HepG2 (cell line): ENCODE data around the gene METRNL. TPM values are rescaled to one million over a fixed set of nuclear protein-coding genes. Genes with fewer than 3 reads are reported as not detected.

Source experiments
- ATAC-seq: fragments of 200-7000 bp; cut with Tn5 transposase; 3 replicates; pipeline ENCODE4 v1.9.1; 2020; ENCODE audit warnings: mild to moderate bottlenecking, moderate library complexity
- BruUV-seq: library from RNA; stranded (reverse); fragments of 400-500 nt; replicated peaks from 2 replicates; lab custom pipeline; 2021; lab: Mats Ljungman, UMichigan
- CTCF ChIA-PET: fragments of 300-600 bp; formaldehyde crosslinking; extraction: SDS; loops from one replicate; lab custom pipeline; 2021; ENCODE audit warnings: low total read pairs, inconsistent platforms, low intra/inter-chr PET ratio; lab: Yijun Ruan, JAX
- POLR2A ChIA-PET: fragments of 350-600 bp; sonication (Branson Sonifier 250); formaldehyde crosslinking; loops from one replicate; lab custom pipeline; 2020; ENCODE audit warnings: antibody characterized with exemption, inconsistent platforms; lab: Yijun Ruan, JAX
- DNase-seq: peaks from one replicate; pipeline ENCODE4 v3.0.0-alpha.2; 2015; ENCODE audit warnings: low spot score
- FAIRE-seq: peaks from 3 replicates; lab custom pipeline; 2011; peaks lifted over from hg19 to GRCh38; lab: Jason Lieb, UNC
- H2AFZ ChIP-seq: one replicate; pipeline ENCODE4 v1.6.1; 2011; ENCODE audit warnings: low read length, inconsistent platforms
- H3K27ac ChIP-seq: fragments of 300-600 bp; 3 replicates; pipeline ENCODE4 v1.8.0; 2011; ENCODE audit warnings: mixed run types, mild to moderate bottlenecking, mixed read lengths, low read length, inconsistent platforms; ENCODE audit not compliant: insufficient read depth; ENCODE audit errors: extremely low read length
- H3K27me3 ChIP-seq, 2 experiments: fragments of 200-600 bp in 1 of 2; 2 replicates in 1 of 2; 3 replicates in 1 of 2; pipeline versions ENCODE4 v1.6.0 to v1.8.0; 2011; ENCODE audit warnings: low read length in 2 of 2, mild to moderate bottlenecking in 2 of 2, moderate library complexity in 2 of 2, inconsistent platforms in 1 of 2; ENCODE audit not compliant: insufficient read depth in 2 of 2, control insufficient read depth in 1 of 2
- H3K36me3 ChIP-seq, 2 experiments: fragments of 200-600 bp in 1 of 2; replicated peaks in 1 of 2; 2 replicates in 1 of 2; 3 replicates in 1 of 2; pipeline versions ENCODE4 v1.5.1 to v1.8.0; 2011; ENCODE audit warnings: low read length in 2 of 2, inconsistent platforms in 1 of 2; ENCODE audit not compliant: insufficient read depth in 2 of 2, control insufficient read depth in 1 of 2
- H3K4me1 ChIP-seq: 2 replicates; pipeline ENCODE4 v1.5.1; 2012; ENCODE audit warnings: low read length, inconsistent platforms; ENCODE audit not compliant: insufficient read depth
- H3K4me2 ChIP-seq: 2 replicates; pipeline ENCODE4 v1.6.0; 2011; ENCODE audit warnings: low read depth, low read length, inconsistent platforms
- H3K4me3 ChIP-seq, 3 experiments: fragments of 200-600 bp in 1 of 3; sonication (generic), shearing (Covaris generic) in 1 of 3; replicated peaks in 1 of 3; 2 replicates each; pipeline ENCODE4 v1.5.1; 2011 to 2016; ENCODE audit warnings: low read length in 3 of 3, inconsistent platforms in 2 of 3, low read depth in 2 of 3, mild to moderate bottlenecking in 2 of 3, control low read depth in 1 of 3, mixed read lengths in 1 of 3; ENCODE audit not compliant: insufficient read depth in 1 of 3
- H3K79me2 ChIP-seq: one replicate; pipeline ENCODE4 v1.6.1; 2011; ENCODE audit warnings: low read length, inconsistent platforms; ENCODE audit not compliant: insufficient read depth
- H3K9ac ChIP-seq: 2 replicates; pipeline ENCODE4 v1.6.0; 2011; ENCODE audit warnings: mild to moderate bottlenecking, low read depth, low read length, inconsistent platforms; ENCODE audit not compliant: insufficient read depth
- H3K9me3 ChIP-seq: 2 replicates; pipeline ENCODE4 v1.5.1; 2012; ENCODE audit warnings: mild to moderate bottlenecking, low read length
- H4K20me1 ChIP-seq: 2 replicates; pipeline ENCODE4 v1.6.0; 2011; ENCODE audit warnings: inconsistent platforms, mild to moderate bottlenecking, low read length, moderate library complexity; ENCODE audit not compliant: insufficient read depth
- ARNTL ChIP-seq: sonication (generic); formaldehyde crosslinking; IDR thresholded peaks from 2 replicates; pipeline ENCODE4 v1.4.0; 2020; ENCODE audit warnings: mild to moderate bottlenecking, missing genetic modification reagents
- ZNF343 ChIP-seq: sonication (generic); formaldehyde crosslinking; IDR thresholded peaks from 2 replicates; pipeline ENCODE4 v1.4.0; 2020; ENCODE audit warnings: mild to moderate bottlenecking, missing genetic modification reagents
- WGBS: methylation state at CpG from one replicate; pipeline ENCODE4 v1.1.6; 2017; ENCODE audit warnings: low lambda C conversion rate; 5-methylcytosine and 5-hydroxymethylcytosine counted together
- in situ Hi-C: cut with HindIII; loops from 2 replicates; pipeline ENCODE4 v1.10.0; 2017; ENCODE audit warnings: low pct_unique_long_range_greater_than_20kb; ENCODE audit not compliant: extremely low pct_ligation_motif_present
- intact Hi-C: fragments of 100-400 bp; cut with micrococcal nuclease; formaldehyde crosslinking; loops from one replicate; pipeline ENCODE4 v1.10.0; 2022; ENCODE audit not compliant: unreplicated experiment
- polyA plus RNA-seq, 8 experiments: library from polyadenylated mRNA; depleted of rRNA in 3 of 8; stranded (reverse) in 7 of 8; unstranded in 1 of 8; fragments of >200 nt; fragmentation: Illumina TruSeq in 4 of 8; extraction: Trizol in 4 of 8; gene quantifications; 2 replicates each; pipeline versions ENCODE4 v1.2.1 to v1.2.3, GENCODE V29; 2011 to 2016; ENCODE audit warnings: low read depth in 4 of 8, missing spikeins in 1 of 8, mixed read lengths in 1 of 8; ENCODE audit not compliant: insufficient read depth in 1 of 8
- total RNA-seq, 5 experiments: library from RNA; depleted of rRNA; stranded (reverse); fragments of >200 nt; fragmentation: Illumina TruSeq; extraction: Trizol; gene quantifications; 2 replicates each; pipeline ENCODE4 v1.2.3, GENCODE V29; 2016; ENCODE audit warnings: low read depth in 1 of 5
- TF ChIP-seq, protein P1 (sequence below), 2 experiments: fragments of 450-650 bp in 1 of 2; sonication (generic) in 1 of 2; formaldehyde crosslinking in 1 of 2; IDR thresholded peaks; 2 replicates each; pipeline versions ENCODE4 v1.6.1 to v1.8.0; 2016 to 2022; ENCODE audit warnings: antibody characterized with exemption in 1 of 2, mild to moderate bottlenecking in 1 of 2, missing genetic modification reagents in 1 of 2

The METRNL gene
- total and polyA plus RNA-seq, 2 of the 13 experiments (the other 11 are each of a cell fraction or from before 2014, with no cell fraction given) = 0.66 to 0.84 TPM

DNA sequence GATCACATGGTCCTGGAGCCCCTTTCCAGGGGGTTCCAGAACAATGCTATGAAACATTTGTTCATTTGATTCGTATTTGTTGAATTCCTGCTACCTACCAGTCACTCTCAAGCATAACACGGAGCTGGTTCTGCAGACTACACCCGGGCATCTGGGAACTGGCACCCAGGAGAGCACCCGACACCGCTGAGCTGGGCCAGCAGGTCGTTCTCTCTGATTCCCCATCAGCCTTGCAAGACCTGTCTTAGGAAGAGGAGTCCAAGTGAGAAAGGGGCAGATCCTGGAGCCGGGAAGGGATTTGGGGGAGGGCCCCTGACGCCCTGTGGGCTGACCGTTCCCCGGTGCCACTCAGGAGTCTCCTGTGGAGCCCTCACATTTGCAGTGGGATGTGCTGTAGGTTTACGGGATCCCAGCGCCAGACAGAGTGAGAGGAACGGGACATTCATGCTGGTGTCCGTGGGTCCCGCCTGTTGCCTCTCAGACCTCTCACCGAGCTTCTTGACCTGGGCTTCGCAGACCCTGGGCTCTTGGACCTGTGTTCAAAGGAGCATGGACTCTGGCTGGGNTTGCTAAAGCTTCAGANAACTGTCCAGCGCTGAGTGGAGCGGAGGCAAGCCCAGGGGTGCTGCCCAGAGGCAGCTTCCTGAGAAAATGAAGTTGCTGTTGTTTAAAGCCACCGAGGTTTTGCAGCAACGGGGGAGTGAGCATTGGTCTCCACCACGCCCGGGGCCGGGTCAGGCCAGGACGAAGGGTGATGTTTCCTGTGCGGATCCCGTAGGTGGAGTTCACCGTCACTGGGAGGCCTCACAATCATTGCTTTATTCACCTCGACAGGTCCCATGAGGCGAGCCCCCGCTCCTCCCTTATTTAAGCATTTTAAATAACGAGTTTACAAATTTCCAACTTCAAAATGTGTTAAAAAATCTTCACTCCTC, 49.2 kb downstream of the METRNL start:
- Histone ChIP-seq H2AFZ (no peak overlapping the region), H3K27me3 (peaks cover 18 to 79% of the 10 kb centered on the region in 2 experiments), H3K9ac (no peak overlapping the region), H4K20me1 (no peaks in the 10 kb centered on the region), H3K27ac (no peak overlapping the region), H3K9me3 (no peaks in the 10 kb centered on the region), H3K4me3 (peak overlapping the region in 1 of 3 experiments; percentile 19; a peak in 1 of 6 replicates), H3K4me2 (peak overlapping the region; percentile 14; the same call in 1 of the 2 replicates), H3K4me1 (peaks cover 22% of the 10 kb centered on the region), H3K79me2 (no peaks in the 10 kb centered on the region), H3K36me3 (no peaks in the 10 kb centered on the region)
- BruUV-seq = no TSS peak
- no peak for DNase-seq
- ATAC-seq = peak; percentile 25
- TF ChIP-seq, protein P1, sequence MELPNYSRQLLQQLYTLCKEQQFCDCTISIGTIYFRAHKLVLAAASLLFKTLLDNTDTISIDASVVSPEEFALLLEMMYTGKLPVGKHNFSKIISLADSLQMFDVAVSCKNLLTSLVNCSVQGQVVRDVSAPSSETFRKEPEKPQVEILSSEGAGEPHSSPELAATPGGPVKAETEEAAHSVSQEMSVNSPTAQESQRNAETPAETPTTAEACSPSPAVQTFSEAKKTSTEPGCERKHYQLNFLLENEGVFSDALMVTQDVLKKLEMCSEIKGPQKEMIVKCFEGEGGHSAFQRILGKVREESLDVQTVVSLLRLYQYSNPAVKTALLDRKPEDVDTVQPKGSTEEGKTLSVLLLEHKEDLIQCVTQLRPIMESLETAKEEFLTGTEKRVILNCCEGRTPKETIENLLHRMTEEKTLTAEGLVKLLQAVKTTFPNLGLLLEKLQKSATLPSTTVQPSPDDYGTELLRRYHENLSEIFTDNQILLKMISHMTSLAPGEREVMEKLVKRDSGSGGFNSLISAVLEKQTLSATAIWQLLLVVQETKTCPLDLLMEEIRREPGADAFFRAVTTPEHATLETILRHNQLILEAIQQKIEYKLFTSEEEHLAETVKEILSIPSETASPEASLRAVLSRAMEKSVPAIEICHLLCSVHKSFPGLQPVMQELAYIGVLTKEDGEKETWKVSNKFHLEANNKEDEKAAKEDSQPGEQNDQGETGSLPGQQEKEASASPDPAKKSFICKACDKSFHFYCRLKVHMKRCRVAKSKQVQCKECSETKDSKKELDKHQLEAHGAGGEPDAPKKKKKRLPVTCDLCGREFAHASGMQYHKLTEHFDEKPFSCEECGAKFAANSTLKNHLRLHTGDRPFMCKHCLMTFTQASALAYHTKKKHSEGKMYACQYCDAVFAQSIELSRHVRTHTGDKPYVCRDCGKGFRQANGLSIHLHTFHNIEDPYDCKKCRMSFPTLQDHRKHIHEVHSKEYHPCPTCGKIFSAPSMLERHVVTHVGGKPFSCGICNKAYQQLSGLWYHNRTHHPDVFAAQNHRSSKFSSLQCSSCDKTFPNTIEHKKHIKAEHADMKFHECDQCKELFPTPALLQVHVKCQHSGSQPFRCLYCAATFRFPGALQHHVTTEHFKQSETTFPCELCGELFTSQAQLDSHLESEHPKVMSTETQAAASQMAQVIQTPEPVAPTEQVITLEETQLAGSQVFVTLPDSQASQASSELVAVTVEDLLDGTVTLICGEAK (IDR thresholded peaks at IDR 0.05) = no peak
- TF ChIP-seq, protein P1 (CRISPR knock-in tag; IDR thresholded peaks at IDR 0.05) = peak; percentile 25; the same call in 1 of the 2 replicates
- TF ChIP-seq ZNF343 (no peak), ARNTL (no peak)
- FAIRE-seq = no peak
- intact Hi-C loops (no loop called here), in situ Hi-C loops (no loop called here)
- POLR2A ChIA-PET = no interaction called here
- 30% methylated on average over 29 of the region's 32 CpGs for WGBS
- CTCF ChIA-PET = no interaction called here
